CD4-positive, CD25-positive, alpha-beta regulatory T cell (primary cell): ENCODE data around the gene TMEM229A. TPM values are rescaled to one million over a fixed set of nuclear protein-coding genes. Genes with fewer than 3 reads are reported as not detected.
"Not testable (repeated sequence)": the region's sequence is repeated elsewhere in the genome, so short reads cannot be mapped to it uniquely, and the experiment has no call there.

ENCODE experiments used
- ATAC-seq, 2 donors: fragments of 150-1000 bp; cut with Tn5 transposase; one replicate each; pipeline ENCODE4 v1.10.0; 2021; ENCODE audit warnings: low read depth in 2 of 2, moderate number of reproducible peaks in 2 of 2, moderate library complexity in 1 of 2
- DNase-seq, 3 donors: peaks; one replicate each; pipeline versions ENCODE4 v3.0.0 to v3.0.0-alpha.2; 2012 to 2022; ENCODE audit warnings: mixed read lengths in 1 of 3
- H3K27ac ChIP-seq: one replicate; pipeline ENCODE4 v1.7.0; 2013; ENCODE audit warnings: mild to moderate bottlenecking, low read length; ENCODE audit not compliant: insufficient read depth, poor library complexity, severe bottlenecking
- H3K27me3 ChIP-seq: one replicate; pipeline ENCODE4 v1.7.0; 2013; ENCODE audit warnings: low read length; ENCODE audit not compliant: control insufficient read depth, insufficient read depth
- H3K36me3 ChIP-seq: one replicate; pipeline ENCODE4 v1.7.0; 2013; ENCODE audit warnings: mild to moderate bottlenecking, low read length, moderate library complexity; ENCODE audit not compliant: control insufficient read depth, insufficient read depth
- H3K4me1 ChIP-seq: 2 replicates; pipeline ENCODE4 v1.7.0; 2013; ENCODE audit warnings: mild to moderate bottlenecking, low read length; ENCODE audit not compliant: insufficient read depth, control insufficient read depth, poor library complexity, severe bottlenecking
- H3K4me3 ChIP-seq: one replicate; pipeline ENCODE4 v1.7.0; 2013; ENCODE audit warnings: low read depth, mild to moderate bottlenecking, low read length, moderate library complexity
- H3K9me3 ChIP-seq, 2 experiments: 1 replicate in 1 of 2; 2 replicates in 1 of 2; pipeline ENCODE4 v1.7.0; 2013; ENCODE audit warnings: low read length in 2 of 2, mild to moderate bottlenecking in 1 of 2, moderate library complexity in 1 of 2; ENCODE audit not compliant: control insufficient read depth in 2 of 2
- H3K27ac Mint-ChIP-seq, 3 donors: one replicate each; pipeline ENCODE4 v1.8.0; 2020 to 2022; ENCODE audit warnings: mild to moderate bottlenecking in 3 of 3, mixed read lengths in 3 of 3, moderate library complexity in 2 of 3
- H3K27me3 Mint-ChIP-seq: one replicate; pipeline ENCODE4 v1.8.0; 2022; ENCODE audit warnings: mild to moderate bottlenecking, mixed read lengths
- H3K36me3 Mint-ChIP-seq: one replicate; pipeline ENCODE4 v1.8.0; 2020; ENCODE audit warnings: mixed read lengths
- H3K4me1 Mint-ChIP-seq, 4 donors: one replicate each; pipeline ENCODE4 v1.8.0; 2020 to 2022; ENCODE audit warnings: mixed read lengths in 4 of 4, mild to moderate bottlenecking in 1 of 4
- H3K4me3 Mint-ChIP-seq, 4 donors: one replicate each; pipeline ENCODE4 v1.8.0; 2020 to 2022; ENCODE audit warnings: mild to moderate bottlenecking in 4 of 4, mixed read lengths in 4 of 4, moderate library complexity in 3 of 4
- H3K9me3 Mint-ChIP-seq, 7 donors: one replicate each; pipeline ENCODE4 v1.8.0; 2020 to 2022; ENCODE audit warnings: mixed read lengths in 7 of 7, mild to moderate bottlenecking in 3 of 7, moderate library complexity in 2 of 7
- polyA plus RNA-seq, 4 donors: library from polyadenylated mRNA; unstranded; fragments of 300-500 nt; fragmentation: Illumina TruSeq; gene quantifications; one replicate each; pipeline ENCODE4 v1.2.3, GENCODE V29; 2021
- total RNA-seq: library from RNA; stranded (reverse); gene quantifications from one replicate; pipeline ENCODE4 v1.2.3, GENCODE V29; 2022

The TMEM229A gene
- total and polyA plus RNA-seq, 5 donors from 2014 or later: not detected

GRCh38 chr7:124012864-124013263 is 20.0 kb downstream of the TMEM229A start:
- H3K9me3 Mint-ChIP-seq: peaks cover 0 to 3% (median 0%) of the 10 kb centered on the region in 7 donors
- no peak for ATAC-seq
- H3K4me3 Mint-ChIP-seq: no peak overlapping the region
- H3K36me3 Mint-ChIP-seq: no peaks in the 10 kb centered on the region
- DNase-seq: no peak
- H3K4me1 ChIP-seq: no peaks in the 10 kb centered on the region
- no peaks in the 10 kb centered on the region for H3K9me3 ChIP-seq
- no peaks in the 10 kb centered on the region for H3K27me3 Mint-ChIP-seq
- no peaks in the 10 kb centered on the region for H3K36me3 ChIP-seq
- no peaks in the 10 kb centered on the region for H3K27me3 ChIP-seq
- no peak overlapping the region for H3K27ac Mint-ChIP-seq
- H3K4me3 ChIP-seq: no peak overlapping the region
- H3K27ac ChIP-seq: no peak overlapping the region
- no peaks in the 10 kb centered on the region for H3K4me1 Mint-ChIP-seq

GRCh38 chr7:124009321-124009720 is 23.5 kb downstream of the TMEM229A start:
- no peaks in the 10 kb centered on the region for H3K36me3 ChIP-seq
- H3K4me3 ChIP-seq: no peak overlapping the region
- no peak overlapping the region for H3K27ac ChIP-seq
- Mint-ChIP-seq H3K9me3 (peaks cover 0 to 3% (median 0%) of the 10 kb centered on the region in 7 donors), H3K36me3 (no peaks in the 10 kb centered on the region), H3K4me3 (no peak overlapping the region), H3K4me1 (no peaks in the 10 kb centered on the region), H3K27me3 (no peaks in the 10 kb centered on the region), H3K27ac (no peak overlapping the region)
- ATAC-seq (no peak), DNase-seq (no peak)
- H3K27me3 ChIP-seq: no peaks in the 10 kb centered on the region
- H3K4me1 ChIP-seq: no peaks in the 10 kb centered on the region
- no peaks in the 10 kb centered on the region for H3K9me3 ChIP-seq

DNA sequence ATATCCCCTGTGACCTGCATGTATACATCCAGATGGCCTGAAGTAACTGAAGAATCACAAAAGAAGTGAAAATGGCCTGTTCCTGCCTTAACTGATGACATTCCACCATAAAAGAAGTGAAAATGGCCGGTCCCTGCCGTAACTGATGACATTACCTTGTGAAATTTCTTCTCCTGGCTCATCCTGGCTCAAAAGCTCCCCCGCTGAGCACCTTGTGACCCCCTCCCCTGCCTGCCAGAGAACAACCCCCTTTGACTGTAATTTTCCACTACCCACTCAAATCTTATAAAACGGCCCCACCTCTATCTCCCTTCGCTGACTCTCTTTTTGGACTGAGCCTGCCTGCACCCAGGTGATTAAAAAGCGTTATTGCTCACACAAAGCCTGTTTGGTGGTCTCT is 24.6 kb downstream of the TMEM229A start:
- H3K27ac ChIP-seq, H3K36me3 Mint-ChIP-seq, DNase-seq, H3K4me1 ChIP-seq, H3K4me1 Mint-ChIP-seq, H3K27me3 Mint-ChIP-seq, H3K4me3 Mint-ChIP-seq, H3K4me3 ChIP-seq, H3K27ac Mint-ChIP-seq, H3K36me3 ChIP-seq, H3K9me3 Mint-ChIP-seq, H3K27me3 ChIP-seq, H3K9me3 ChIP-seq, ATAC-seq: not testable (repeated sequence)

- Histone ChIP-seq H3K9me3 (no peaks in the 10 kb centered on the region), H3K27me3 (no peaks in the 10 kb centered on the region), H3K4me3 (no peak overlapping the region), H3K4me1 (no peaks in the 10 kb centered on the region), H3K36me3 (no peaks in the 10 kb centered on the region), H3K27ac (no peak overlapping the region)
- Mint-ChIP-seq H3K27ac (no peak overlapping the region), H3K4me3 (no peak overlapping the region), H3K4me1 (no peaks in the 10 kb centered on the region), H3K27me3 (no peaks in the 10 kb centered on the region), H3K36me3 (no peaks in the 10 kb centered on the region), H3K9me3 (peaks cover 0 to 19% (median 7%) of the 10 kb centered on the region in 7 donors)
- ATAC-seq: no peak
- no peak for DNase-seq
Measured at GRCh38 chr7:123999703-124000102, 33.2 kb downstream of the TMEM229A start.

- H3K27ac Mint-ChIP-seq: no peak overlapping the region
- no peak overlapping the region for H3K27ac ChIP-seq
Measured at GRCh38 chr7:123998921-123999320, 33.9 kb downstream of the TMEM229A start.

DNA sequence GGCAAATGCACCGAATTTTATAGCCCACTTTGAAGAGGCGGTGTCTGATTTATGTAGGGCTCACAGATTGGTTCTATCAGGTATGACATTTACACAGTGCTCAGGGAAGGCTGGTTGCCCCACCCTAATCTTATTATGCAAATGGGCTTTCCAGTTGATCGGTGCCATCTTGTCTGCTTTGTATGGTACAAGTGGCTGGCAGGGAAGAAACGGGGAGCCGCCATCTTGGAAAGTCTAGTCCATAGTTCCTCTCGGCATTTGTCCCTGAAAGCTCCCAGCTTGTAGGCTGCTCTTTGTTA is 36.6 kb downstream of the TMEM229A start:
- no peak for DNase-seq
- Mint-ChIP-seq H3K9me3 (peaks cover 0 to 11% (median 4%) of the 10 kb centered on the region in 7 donors), H3K27me3 (no peaks in the 10 kb centered on the region), H3K4me3 (no peak overlapping the region), H3K27ac (no peak overlapping the region), H3K36me3 (no peaks in the 10 kb centered on the region), H3K4me1 (no peaks in the 10 kb centered on the region)
- Histone ChIP-seq H3K4me1 (no peaks in the 10 kb centered on the region), H3K27me3 (no peaks in the 10 kb centered on the region), H3K36me3 (no peaks in the 10 kb centered on the region), H3K9me3 (no peaks in the 10 kb centered on the region), H3K27ac (no peak overlapping the region), H3K4me3 (no peak overlapping the region)
- no peak for ATAC-seq

More at GRCh38 chr7:123998921-123999320, 33.9 kb downstream of the TMEM229A start:
- DNase-seq (no peak), ATAC-seq (no peak)
- Mint-ChIP-seq H3K9me3 (peaks cover 0 to 19% (median 6%) of the 10 kb centered on the region in 7 donors), H3K4me1 (no peaks in the 10 kb centered on the region), H3K36me3 (no peaks in the 10 kb centered on the region), H3K4me3 (no peak overlapping the region), H3K27me3 (no peaks in the 10 kb centered on the region)
- no peak overlapping the region for H3K4me3 ChIP-seq
- no peaks in the 10 kb centered on the region for H3K27me3 ChIP-seq
- H3K4me1 ChIP-seq: no peaks in the 10 kb centered on the region
- no peaks in the 10 kb centered on the region for H3K9me3 ChIP-seq
- H3K36me3 ChIP-seq: no peaks in the 10 kb centered on the region

GRCh38 chr7:123995617-123996326 is 37.1 kb downstream of the TMEM229A start:
- Mint-ChIP-seq H3K36me3 (no peaks in the 10 kb centered on the region), H3K9me3 (peaks cover 0 to 11% (median 4%) of the 10 kb centered on the region in 7 donors), H3K27me3 (no peaks in the 10 kb centered on the region), H3K4me3 (no peak overlapping the region), H3K4me1 (no peaks in the 10 kb centered on the region), H3K27ac (no peak overlapping the region)
- Histone ChIP-seq H3K4me1 (no peaks in the 10 kb centered on the region), H3K27me3 (no peaks in the 10 kb centered on the region), H3K9me3 (no peaks in the 10 kb centered on the region), H3K4me3 (no peak overlapping the region), H3K27ac (no peak overlapping the region), H3K36me3 (no peaks in the 10 kb centered on the region)
- no peak for DNase-seq
- no peak for ATAC-seq

DNA sequence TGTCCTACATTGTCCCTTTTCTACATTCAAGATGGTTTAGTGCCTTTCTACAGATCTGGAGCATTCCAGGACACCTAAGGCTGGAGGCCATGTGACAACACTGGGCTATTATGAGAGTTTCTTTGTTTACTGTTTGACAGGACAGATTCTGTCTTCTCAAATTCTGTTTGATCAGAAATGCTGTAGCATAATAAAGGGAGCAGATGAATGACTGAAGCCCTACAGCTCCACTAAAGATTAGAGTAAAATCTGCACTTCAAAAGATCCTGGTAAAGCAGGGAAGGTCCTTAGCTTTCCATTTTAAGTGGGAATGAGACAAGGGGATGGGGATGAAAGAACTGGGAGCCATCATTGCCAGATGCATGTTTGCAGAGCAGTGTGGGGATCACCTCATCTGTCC is 38.4 kb downstream of the TMEM229A start:
- Mint-ChIP-seq H3K27ac (no peak overlapping the region), H3K4me3 (no peak overlapping the region), H3K9me3 (peaks cover 0 to 11% (median 4%) of the 10 kb centered on the region in 7 donors), H3K4me1 (no peaks in the 10 kb centered on the region), H3K36me3 (no peaks in the 10 kb centered on the region), H3K27me3 (no peaks in the 10 kb centered on the region)
- DNase-seq (no peak), ATAC-seq (no peak)
- no peaks in the 10 kb centered on the region for H3K36me3 ChIP-seq
- no peak overlapping the region for H3K4me3 ChIP-seq
- no peak overlapping the region for H3K27ac ChIP-seq
- H3K27me3 ChIP-seq: no peaks in the 10 kb centered on the region
- H3K4me1 ChIP-seq: no peaks in the 10 kb centered on the region
- no peaks in the 10 kb centered on the region for H3K9me3 ChIP-seq
